ENCODE measurements around the gene TMEM18.

The TMEM18 gene

DNA sequence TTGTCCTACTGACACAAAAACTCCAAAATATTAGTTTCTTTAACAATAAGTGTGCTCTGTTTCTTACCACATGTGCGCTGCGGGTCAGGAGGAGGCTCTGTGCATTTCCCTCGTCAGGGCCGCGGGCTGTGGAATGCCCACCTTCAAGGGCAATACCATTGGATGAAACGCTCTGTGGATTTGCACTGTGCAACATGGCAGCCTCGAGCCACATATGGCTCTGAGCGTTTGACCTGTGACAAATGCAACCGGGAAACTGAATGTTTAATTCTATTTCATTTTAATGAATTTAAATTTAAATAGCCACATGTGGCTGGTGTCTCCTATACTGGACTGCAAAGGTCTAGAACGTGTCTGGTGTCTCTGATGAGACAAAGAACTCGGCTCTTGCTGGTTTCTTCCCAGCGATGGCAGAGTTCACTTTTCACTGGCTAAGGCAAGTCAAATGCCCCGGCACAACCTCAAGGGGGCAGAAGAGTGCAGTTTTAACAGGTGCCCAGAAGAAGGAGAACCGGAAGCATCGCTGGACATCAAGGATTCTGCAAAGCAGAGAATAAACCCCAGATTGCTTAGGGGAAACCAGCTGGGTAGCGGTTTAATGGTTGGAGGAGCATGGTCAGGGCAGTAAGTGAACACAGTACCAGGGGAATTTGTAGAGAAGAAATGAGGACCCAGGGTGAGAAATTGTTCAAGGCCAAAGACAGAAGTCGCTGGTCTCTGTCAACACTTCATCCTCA, 37.0 kb upstream of the TMEM18 start (continued):
- TF ChIP-seq, protein P1, sequence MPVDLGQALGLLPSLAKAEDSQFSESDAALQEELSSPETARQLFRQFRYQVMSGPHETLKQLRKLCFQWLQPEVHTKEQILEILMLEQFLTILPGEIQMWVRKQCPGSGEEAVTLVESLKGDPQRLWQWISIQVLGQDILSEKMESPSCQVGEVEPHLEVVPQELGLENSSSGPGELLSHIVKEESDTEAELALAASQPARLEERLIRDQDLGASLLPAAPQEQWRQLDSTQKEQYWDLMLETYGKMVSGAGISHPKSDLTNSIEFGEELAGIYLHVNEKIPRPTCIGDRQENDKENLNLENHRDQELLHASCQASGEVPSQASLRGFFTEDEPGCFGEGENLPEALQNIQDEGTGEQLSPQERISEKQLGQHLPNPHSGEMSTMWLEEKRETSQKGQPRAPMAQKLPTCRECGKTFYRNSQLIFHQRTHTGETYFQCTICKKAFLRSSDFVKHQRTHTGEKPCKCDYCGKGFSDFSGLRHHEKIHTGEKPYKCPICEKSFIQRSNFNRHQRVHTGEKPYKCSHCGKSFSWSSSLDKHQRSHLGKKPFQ (tag by site-specific recombination; IDR thresholded peaks at IDR 0.05) = no peak
- TF ChIP-seq ZBTB7A (tag by site-specific recombination; IDR thresholded peaks at IDR 0.05; ENCODE audit: low read depth) (no peak), ZNF2 (tag by site-specific recombination; IDR thresholded peaks at IDR 0.05) (no peak)

DNA sequence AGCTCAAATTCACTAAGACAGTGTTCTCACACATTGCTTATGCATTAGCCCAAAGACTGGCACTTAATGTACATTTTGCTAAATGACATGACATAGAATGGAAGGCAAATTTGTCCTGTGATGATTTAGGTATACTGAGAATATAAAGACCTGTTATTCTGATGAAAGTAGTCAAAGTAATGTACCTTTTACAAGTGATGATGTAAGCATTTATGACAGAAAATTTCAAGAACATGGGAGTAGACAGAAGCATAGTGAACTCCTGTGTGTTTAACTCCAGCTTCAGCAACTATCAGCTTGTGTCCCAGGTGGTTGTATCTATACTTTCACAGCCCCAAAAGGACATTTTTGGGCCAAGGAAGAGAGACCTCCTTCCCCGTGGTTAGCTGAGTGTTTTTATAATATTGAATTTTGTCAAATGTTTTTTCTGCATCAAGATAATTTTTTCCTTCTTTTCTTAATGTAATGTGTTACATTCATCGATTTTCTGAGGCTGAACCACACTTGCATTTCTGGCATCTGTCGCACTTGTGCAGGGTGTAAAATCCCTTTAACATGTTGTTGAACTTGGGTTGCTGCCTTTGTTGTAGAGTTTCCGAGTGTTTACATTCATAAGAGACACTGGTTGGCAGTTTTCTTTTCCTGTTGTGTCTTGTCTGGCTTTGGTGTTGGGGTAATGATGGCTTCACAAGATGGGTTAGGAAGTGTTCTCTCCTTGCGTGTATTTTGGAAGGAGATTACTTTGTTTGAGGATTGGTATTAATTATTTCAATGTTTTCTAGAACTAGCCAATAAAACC, 33.9 kb upstream of the TMEM18 start:
- Histone ChIP-seq H3K4me1 (ENCODE audit: control insufficient read depth, insufficient read depth, low read length) (no peaks in the 10 kb centered on the region), H3K4me3 (ENCODE audit: low read depth, low read length) (no peak overlapping the region), H3K9me3 (ENCODE audit: control insufficient read depth, insufficient read depth, low read depth, low read length) (no peaks in the 10 kb centered on the region), H3K36me3 (ENCODE audit: control insufficient read depth in 2 of 2, insufficient read depth in 1 of 2, low read length in 2 of 2) (no peaks in the 10 kb centered on the region), H3K27ac (ENCODE audit: extremely low read depth, low read depth, low read length) (no peak overlapping the region)
- CTCF ChIA-PET = interaction anchor here (0.6 to 1.2 kb wide), 3 partner anchors 63 to 835 kb away, joined by 3 read pairs; no protein-coding TSS in a partner anchor
- POLR2A ChIA-PET = no interaction called here
- TF ChIP-seq ZNF175 (tag by site-specific recombination; IDR thresholded peaks at IDR 0.05) (no peak), ZNF747 (tag by site-specific recombination; IDR thresholded peaks at IDR 0.05) (no peak), ZNF768 (tag by site-specific recombination; IDR thresholded peaks at IDR 0.05) (no peak), ZNF514 (tag by site-specific recombination; IDR thresholded peaks at IDR 0.05) (no peak), ZFHX2 (tag by site-specific recombination; conservative IDR thresholded peaks at IDR 0.05) (no peak), YY1 (tag by site-specific recombination; IDR thresholded peaks at IDR 0.05) (no peak), ZBTB7A (tag by site-specific recombination; IDR thresholded peaks at IDR 0.05; ENCODE audit: low read depth) (no peak), ZNF391 (tag by site-specific recombination; IDR thresholded peaks at IDR 0.05; ENCODE audit: borderline replicate concordance, low read depth) (no peak)
- TF ChIP-seq, protein P2, sequence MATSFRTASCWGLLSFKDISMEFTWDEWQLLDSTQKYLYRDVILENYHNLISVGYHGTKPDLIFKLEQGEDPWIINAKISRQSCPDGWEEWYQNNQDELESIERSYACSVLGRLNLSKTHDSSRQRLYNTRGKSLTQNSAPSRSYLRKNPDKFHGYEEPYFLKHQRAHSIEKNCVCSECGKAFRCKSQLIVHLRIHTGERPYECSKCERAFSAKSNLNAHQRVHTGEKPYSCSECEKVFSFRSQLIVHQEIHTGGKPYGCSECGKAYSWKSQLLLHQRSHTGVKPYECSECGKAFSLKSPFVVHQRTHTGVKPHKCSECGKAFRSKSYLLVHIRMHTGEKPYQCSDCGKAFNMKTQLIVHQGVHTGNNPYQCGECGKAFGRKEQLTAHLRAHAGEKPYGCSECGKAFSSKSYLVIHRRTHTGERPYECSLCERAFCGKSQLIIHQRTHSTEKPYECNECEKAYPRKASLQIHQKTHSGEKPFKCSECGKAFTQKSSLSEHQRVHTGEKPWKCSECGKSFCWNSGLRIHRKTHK (tag by site-specific recombination; IDR thresholded peaks at IDR 0.05) = no peak
- TF ChIP-seq, protein P3, sequence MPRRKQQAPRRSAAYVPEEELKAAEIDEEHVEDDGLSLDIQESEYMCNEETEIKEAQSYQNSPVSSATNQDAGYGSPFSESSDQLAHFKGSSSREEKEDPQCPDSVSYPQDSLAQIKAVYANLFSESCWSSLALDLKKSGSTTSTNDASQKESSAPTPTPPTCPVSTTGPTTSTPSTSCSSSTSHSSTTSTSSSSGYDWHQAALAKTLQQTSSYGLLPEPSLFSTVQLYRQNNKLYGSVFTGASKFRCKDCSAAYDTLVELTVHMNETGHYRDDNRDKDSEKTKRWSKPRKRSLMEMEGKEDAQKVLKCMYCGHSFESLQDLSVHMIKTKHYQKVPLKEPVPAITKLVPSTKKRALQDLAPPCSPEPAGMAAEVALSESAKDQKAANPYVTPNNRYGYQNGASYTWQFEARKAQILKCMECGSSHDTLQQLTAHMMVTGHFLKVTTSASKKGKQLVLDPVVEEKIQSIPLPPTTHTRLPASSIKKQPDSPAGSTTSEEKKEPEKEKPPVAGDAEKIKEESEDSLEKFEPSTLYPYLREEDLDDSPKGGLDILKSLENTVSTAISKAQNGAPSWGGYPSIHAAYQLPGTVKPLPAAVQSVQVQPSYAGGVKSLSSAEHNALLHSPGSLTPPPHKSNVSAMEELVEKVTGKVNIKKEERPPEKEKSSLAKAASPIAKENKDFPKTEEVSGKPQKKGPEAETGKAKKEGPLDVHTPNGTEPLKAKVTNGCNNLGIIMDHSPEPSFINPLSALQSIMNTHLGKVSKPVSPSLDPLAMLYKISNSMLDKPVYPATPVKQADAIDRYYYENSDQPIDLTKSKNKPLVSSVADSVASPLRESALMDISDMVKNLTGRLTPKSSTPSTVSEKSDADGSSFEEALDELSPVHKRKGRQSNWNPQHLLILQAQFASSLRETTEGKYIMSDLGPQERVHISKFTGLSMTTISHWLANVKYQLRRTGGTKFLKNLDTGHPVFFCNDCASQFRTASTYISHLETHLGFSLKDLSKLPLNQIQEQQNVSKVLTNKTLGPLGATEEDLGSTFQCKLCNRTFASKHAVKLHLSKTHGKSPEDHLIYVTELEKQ (tag by site-specific recombination; IDR thresholded peaks at IDR 0.05; ENCODE audit: borderline replicate concordance) = no peak
- TF ChIP-seq, protein P4, sequence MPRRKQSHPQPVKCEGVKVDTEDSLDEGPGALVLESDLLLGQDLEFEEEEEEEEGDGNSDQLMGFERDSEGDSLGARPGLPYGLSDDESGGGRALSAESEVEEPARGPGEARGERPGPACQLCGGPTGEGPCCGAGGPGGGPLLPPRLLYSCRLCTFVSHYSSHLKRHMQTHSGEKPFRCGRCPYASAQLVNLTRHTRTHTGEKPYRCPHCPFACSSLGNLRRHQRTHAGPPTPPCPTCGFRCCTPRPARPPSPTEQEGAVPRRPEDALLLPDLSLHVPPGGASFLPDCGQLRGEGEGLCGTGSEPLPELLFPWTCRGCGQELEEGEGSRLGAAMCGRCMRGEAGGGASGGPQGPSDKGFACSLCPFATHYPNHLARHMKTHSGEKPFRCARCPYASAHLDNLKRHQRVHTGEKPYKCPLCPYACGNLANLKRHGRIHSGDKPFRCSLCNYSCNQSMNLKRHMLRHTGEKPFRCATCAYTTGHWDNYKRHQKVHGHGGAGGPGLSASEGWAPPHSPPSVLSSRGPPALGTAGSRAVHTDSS (tag by site-specific recombination; IDR thresholded peaks at IDR 0.05) = no peak
- TF ChIP-seq, protein P5, sequence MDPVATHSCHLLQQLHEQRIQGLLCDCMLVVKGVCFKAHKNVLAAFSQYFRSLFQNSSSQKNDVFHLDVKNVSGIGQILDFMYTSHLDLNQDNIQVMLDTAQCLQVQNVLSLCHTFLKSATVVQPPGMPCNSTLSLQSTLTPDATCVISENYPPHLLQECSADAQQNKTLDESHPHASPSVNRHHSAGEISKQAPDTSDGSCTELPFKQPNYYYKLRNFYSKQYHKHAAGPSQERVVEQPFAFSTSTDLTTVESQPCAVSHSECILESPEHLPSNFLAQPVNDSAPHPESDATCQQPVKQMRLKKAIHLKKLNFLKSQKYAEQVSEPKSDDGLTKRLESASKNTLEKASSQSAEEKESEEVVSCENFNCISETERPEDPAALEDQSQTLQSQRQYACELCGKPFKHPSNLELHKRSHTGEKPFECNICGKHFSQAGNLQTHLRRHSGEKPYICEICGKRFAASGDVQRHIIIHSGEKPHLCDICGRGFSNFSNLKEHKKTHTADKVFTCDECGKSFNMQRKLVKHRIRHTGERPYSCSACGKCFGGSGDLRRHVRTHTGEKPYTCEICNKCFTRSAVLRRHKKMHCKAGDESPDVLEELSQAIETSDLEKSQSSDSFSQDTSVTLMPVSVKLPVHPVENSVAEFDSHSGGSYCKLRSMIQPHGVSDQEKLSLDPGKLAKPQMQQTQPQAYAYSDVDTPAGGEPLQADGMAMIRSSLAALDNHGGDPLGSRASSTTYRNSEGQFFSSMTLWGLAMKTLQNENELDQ (tag by site-specific recombination; IDR thresholded peaks at IDR 0.05; ENCODE audit: low read depth) = no peak
- TF ChIP-seq, protein P6, sequence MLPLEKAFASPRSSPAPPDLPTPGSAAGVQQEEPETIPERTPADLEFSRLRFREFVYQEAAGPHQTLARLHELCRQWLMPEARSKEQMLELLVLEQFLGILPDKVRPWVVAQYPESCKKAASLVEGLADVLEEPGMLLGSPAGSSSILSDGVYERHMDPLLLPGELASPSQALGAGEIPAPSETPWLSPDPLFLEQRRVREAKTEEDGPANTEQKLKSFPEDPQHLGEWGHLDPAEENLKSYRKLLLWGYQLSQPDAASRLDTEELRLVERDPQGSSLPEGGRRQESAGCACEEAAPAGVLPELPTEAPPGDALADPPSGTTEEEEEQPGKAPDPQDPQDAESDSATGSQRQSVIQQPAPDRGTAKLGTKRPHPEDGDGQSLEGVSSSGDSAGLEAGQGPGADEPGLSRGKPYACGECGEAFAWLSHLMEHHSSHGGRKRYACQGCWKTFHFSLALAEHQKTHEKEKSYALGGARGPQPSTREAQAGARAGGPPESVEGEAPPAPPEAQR (tag by site-specific recombination; IDR thresholded peaks at IDR 0.05) = no peak

Data from HEK293 (cell line).